ENCODE data around the gene IKBKE.

The IKBKE gene

GRCh38 chr1:206487970-206488369, 17.7 kb downstream of the IKBKE start:
- Histone ChIP-seq H3K36me3 (ENCODE audit: insufficient read depth, low read length) (peaks cover 30% of the 10 kb centered on the region; the same call in 1 of the 2 replicates), H3K9ac (ENCODE audit: low read depth, low read length, poor library complexity, severe bottlenecking) (no peak overlapping the region), H3K4me2 (ENCODE audit: low read depth, low read length, poor library complexity, severe bottlenecking) (no peak overlapping the region), H2AFZ (ENCODE audit: low read length) (no peak overlapping the region), H3K79me2 (ENCODE audit: insufficient read depth, low read length) (no peaks in the 10 kb centered on the region), H4K20me1 (ENCODE audit: insufficient read depth, low read length, poor library complexity, severe bottlenecking) (no peaks in the 10 kb centered on the region), H3K9me3 (ENCODE audit: insufficient read depth, low read depth, low read length) (no peaks in the 10 kb centered on the region), H3K9me2 (replicated peaks; ENCODE audit: low read depth, low read length) (no peaks in the 10 kb centered on the region), H3F3A (ENCODE audit: low read depth) (no peaks in the 10 kb centered on the region), H3K4me1 (ENCODE audit: insufficient read depth, low read length, poor library complexity, severe bottlenecking) (no peaks in the 10 kb centered on the region), H3K4me3 (ENCODE audit: low read length, poor library complexity, severe bottlenecking) (no peak overlapping the region), H3K27me3 (ENCODE audit: insufficient read depth, low read length, poor library complexity, severe bottlenecking) (no peaks in the 10 kb centered on the region)
- TF ChIP-seq CTCF (conservative IDR thresholded peaks at IDR 0.05; ENCODE audit: low read length) (no peak), EZH2phosphoT487 (IDR thresholded peaks at IDR 0.05; ENCODE audit: borderline replicate concordance) (no peak)

- Histone ChIP-seq H4K20me1 (ENCODE audit: insufficient read depth, low read length, poor library complexity, severe bottlenecking) (no peaks in the 10 kb centered on the region), H3K4me1 (ENCODE audit: insufficient read depth, low read length, poor library complexity, severe bottlenecking) (no peaks in the 10 kb centered on the region), H3K4me3 (ENCODE audit: low read length, poor library complexity, severe bottlenecking) (no peak overlapping the region), H3F3A (ENCODE audit: low read depth) (no peaks in the 10 kb centered on the region), H3K79me2 (ENCODE audit: insufficient read depth, low read length) (no peaks in the 10 kb centered on the region), H3K9me3 (ENCODE audit: insufficient read depth, low read depth, low read length) (no peaks in the 10 kb centered on the region), H3K36me3 (ENCODE audit: insufficient read depth, low read length) (peaks cover 28% of the 10 kb centered on the region; the same call in 1 of the 2 replicates), H3K27me3 (ENCODE audit: insufficient read depth, low read length, poor library complexity, severe bottlenecking) (no peaks in the 10 kb centered on the region), H3K9ac (ENCODE audit: low read depth, low read length, poor library complexity, severe bottlenecking) (no peak overlapping the region), H3K9me2 (replicated peaks; ENCODE audit: low read depth, low read length) (no peaks in the 10 kb centered on the region), H2AFZ (ENCODE audit: low read length) (no peak overlapping the region), H3K4me2 (ENCODE audit: low read depth, low read length, poor library complexity, severe bottlenecking) (no peak overlapping the region)
- TF ChIP-seq EZH2phosphoT487 (IDR thresholded peaks at IDR 0.05; ENCODE audit: borderline replicate concordance) (no peak), CTCF (conservative IDR thresholded peaks at IDR 0.05; ENCODE audit: low read length) (no peak)
Observed at GRCh38 chr1:206488466-206488865, 18.2 kb downstream of the IKBKE start.

GRCh38 chr1:206489980-206490770, 19.9 kb downstream of the IKBKE start:
- H3K4me2 ChIP-seq (ENCODE audit: low read depth, low read length, poor library complexity, severe bottlenecking) = no peak overlapping the region
- peaks cover 38% of the 10 kb centered on the region; the same call in 1 of the 2 replicates for H3K36me3 ChIP-seq (ENCODE audit: insufficient read depth, low read length)
- no peak overlapping the region for H2AFZ ChIP-seq (ENCODE audit: low read length)
- H3K27me3 ChIP-seq (ENCODE audit: insufficient read depth, low read length, poor library complexity, severe bottlenecking) = no peaks in the 10 kb centered on the region
- H3K79me2 ChIP-seq (ENCODE audit: insufficient read depth, low read length) = no peaks in the 10 kb centered on the region
- H3K4me1 ChIP-seq (ENCODE audit: insufficient read depth, low read length, poor library complexity, severe bottlenecking) = no peaks in the 10 kb centered on the region
- no peaks in the 10 kb centered on the region for H4K20me1 ChIP-seq (ENCODE audit: insufficient read depth, low read length, poor library complexity, severe bottlenecking)
- no peak overlapping the region for H3K4me3 ChIP-seq (ENCODE audit: low read length, poor library complexity, severe bottlenecking)
- H3K9ac ChIP-seq (ENCODE audit: low read depth, low read length, poor library complexity, severe bottlenecking) = no peak overlapping the region
- H3K9me3 ChIP-seq (ENCODE audit: insufficient read depth, low read depth, low read length) = no peaks in the 10 kb centered on the region
- no peaks in the 10 kb centered on the region for H3K9me2 ChIP-seq (replicated peaks; ENCODE audit: low read depth, low read length)
- no peaks in the 10 kb centered on the region for H3F3A ChIP-seq (ENCODE audit: low read depth)
- TF ChIP-seq EZH2phosphoT487 (IDR thresholded peaks at IDR 0.05; ENCODE audit: borderline replicate concordance) = no peak
- TF ChIP-seq CTCF (conservative IDR thresholded peaks at IDR 0.05; ENCODE audit: low read length) = peak; percentile 85
